ENCODE results near the gene BCAR1.
A peak's percentile ranks its signal among the peaks of the same experiment; 100 is the strongest.
"Not testable (repeated sequence)": the region's sequence is repeated elsewhere in the genome, so short reads cannot be mapped to it uniquely, and the experiment has no call there.

BCAR1 gene

DNA sequence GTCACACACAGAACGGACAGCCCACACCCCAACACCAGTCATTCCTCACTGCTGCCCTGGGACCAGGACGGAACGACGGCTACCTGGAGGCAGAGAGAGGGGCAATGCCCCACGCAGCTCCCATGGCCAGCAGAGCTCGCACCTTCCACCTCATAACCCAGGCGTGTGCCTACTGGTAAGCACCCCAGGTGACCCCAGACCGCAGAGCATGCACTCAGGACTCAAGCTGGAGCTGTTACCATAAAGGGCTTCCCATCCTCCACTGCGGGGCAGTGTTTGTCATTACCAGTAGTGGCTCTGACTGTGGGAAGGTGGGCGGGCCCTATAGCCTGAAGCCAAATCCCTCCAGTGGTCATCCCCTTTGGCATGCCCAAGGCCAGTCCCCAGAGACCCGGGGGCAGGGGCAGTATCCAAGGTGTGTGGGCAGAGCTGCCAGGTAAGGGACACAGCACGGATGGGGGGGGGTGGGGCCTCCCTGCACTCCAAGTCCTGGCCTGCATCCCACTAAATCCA, 4.7 kb upstream of the BCAR1 start:
- FAIRE-seq = no peak
- DNase-seq (ENCODE audit: low spot score) = no peak

GRCh38 chr16:75254359-75254837, 3.0 kb upstream of the BCAR1 start:
- FAIRE-seq = peak; percentile 8
- DNase-seq (ENCODE audit: low spot score) = peak; percentile 72

GRCh38 chr16:75252946-75253911, 1.8 kb upstream of the BCAR1 start:
- DNase-seq (ENCODE audit: low spot score) (no peak), FAIRE-seq (no peak)

DNA sequence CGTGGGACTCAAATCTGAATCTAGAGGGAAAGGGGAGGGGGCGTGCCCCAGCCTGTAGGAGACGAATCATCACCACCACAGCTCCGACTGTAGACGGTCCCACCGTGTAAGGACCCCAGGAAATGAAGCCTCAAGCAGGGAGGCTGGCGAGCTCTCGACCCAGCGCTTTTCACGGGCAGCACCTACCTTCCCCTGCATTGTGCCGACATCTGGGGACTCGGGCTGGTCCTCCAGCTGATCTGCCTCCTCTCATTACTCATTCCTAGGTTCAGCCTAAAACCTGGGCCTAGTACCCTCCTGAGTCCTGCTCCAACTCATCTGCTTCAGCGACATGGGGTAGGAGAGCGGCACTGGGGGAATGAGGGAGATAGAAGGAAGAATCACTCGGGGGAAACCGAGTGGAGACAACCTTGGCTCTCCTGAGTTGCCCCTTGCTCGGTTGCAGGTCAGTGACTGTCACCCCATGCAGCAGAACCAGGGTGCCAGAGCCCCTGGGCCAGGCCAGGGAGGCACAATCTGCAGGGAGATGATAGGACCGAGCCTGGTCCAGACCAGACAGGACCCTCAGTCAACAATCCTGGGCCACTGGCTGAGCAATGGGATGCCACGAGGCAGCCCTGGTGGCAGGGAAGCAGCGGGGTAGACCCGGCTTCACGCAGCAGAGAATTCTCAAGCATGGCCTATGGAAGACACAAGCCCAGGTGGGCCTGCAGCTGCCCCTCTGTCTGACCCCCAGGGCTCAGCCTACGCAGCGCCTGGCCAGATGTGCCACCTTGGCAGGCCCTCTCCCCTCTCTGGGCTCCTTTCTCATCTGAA, 833 bp upstream of the BCAR1 start:
- no peak for DNase-seq (ENCODE audit: low spot score)
- no peak for FAIRE-seq

GRCh38 chr16:75250809-75251279, 580 bp downstream of the BCAR1 start:
- peak; percentile 37 for DNase-seq (ENCODE audit: low spot score)
- FAIRE-seq = no peak

GRCh38 chr16:75250089-75250808, 1.2 kb downstream of the BCAR1 start:
- DNase-seq (ENCODE audit: low spot score) = no peak
- no peak for FAIRE-seq

- no peak for FAIRE-seq
- DNase-seq (ENCODE audit: low spot score) = no peak
Observed at GRCh38 chr16:75249441-75249840, 2.0 kb downstream of the BCAR1 start.

DNA sequence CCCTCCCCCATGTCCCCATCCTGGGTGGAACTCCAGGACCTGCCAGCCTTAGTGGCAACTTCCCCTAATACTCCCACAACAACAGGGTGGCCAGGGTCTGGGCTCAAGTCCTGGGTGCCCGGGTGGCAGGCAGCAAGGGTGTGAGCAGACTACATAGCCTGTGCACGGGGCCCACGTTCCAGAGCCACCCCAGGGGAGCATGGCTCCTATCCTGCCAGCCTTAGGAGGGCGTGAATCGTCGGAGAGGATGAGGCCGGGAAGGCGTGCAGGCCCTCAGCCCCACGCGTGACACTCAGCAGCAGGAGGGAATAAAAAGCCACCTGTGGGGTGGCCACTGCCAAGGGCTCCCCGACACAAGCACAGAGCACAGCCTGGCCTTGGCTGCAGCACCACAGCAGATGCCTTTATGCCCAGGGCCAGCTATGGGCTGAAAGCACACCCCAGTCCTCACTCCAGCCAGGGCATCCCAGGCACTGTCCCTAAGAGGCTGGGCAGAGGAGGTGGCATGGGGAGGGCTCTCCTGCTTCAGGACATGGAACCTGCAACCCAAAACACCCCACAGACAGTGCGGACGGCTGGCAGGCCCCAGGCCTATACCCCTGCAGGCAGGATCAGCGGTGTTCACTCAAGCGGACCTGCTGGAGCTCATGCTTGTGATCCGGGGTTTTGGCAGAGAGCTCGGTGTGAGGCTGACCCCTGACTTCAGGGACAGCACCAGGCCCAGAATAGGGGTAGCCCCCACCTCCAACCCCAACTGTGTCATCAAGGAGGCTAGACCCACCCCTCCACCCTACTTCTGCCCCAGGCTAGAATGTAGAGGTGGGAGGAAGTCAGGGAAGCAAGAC, 2.7 kb downstream of the BCAR1 start:
- no peak for FAIRE-seq

DNA sequence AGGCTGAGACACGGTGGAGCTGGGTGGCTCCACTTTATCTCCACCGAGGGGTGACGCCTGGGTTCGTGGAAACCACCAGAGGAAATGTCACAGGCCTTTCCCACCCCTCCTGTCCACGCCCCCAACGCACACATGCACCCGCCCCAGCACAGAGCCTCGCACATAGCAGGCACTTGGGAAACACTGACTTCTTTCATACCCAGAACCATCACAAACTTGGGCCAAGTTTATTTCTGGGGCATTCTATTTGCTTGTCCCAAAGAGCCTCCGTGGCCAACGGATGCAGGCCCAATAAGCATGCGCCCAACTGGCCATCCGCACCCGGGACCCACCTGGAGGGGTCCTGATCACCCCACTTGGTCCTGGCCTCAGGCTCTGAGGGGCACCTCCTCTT, 3.3 kb downstream of the BCAR1 start:
- no peak for FAIRE-seq
- no peak for DNase-seq (ENCODE audit: low spot score)

More for the DNA sequence above, 2.7 kb downstream of the BCAR1 start:
- no peak for DNase-seq (ENCODE audit: low spot score)

DNA sequence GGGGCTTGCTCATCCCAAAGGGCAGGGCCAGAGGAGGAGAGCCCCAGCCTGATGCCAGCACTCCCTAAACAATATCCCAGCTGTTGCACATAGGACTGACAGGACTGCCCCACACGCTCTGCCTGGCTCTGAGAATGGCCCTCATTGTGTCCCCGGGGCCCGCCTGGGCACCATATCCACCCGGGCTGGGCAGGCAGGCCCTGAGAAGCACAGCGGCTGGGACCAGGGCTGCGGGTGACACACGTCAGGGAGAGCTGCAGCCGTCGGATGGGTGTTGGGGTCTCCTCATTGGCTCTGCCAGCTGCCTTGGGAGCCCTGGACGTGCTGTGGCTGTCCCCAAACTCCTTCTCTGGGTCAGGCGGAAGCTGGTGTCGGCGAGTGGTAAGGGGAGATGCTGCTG, 4.2 kb downstream of the BCAR1 start:
- DNase-seq (ENCODE audit: low spot score) (no peak), FAIRE-seq (no peak)

DNA sequence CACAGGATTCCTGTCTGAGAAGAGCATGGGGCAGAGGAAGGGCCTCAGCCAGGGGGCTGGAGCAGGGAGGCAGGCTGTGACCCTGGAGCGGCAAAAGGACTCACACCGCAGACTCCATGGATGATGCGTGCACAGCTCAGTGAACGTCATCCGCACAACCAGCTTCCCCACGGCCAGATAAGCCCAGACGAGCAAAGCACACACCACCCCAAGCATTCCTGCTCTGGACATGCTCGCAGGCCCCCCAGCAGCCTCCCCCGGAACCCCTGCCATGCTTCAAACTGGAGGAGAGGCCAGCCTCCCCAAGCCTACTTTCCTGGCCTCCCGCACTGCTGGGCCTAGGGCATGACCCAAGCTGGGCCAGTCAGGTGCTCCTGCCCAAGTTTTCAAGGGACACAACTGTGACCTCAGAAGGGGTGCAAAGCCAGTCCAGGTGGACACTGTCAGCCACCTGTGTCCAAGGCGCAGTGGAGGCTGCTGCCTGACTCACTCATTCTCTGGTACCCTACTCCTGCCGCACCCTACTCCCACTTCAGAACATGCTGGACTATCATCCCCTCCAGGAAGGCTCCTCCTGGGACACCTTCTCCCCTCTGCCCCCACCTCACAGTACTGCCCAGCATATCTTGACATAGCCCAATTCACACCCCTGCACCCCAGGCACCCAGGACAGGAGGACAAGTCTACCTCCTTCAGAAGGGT, 4.8 kb downstream of the BCAR1 start:
- FAIRE-seq (no peak), DNase-seq (ENCODE audit: low spot score) (no peak)

DNA sequence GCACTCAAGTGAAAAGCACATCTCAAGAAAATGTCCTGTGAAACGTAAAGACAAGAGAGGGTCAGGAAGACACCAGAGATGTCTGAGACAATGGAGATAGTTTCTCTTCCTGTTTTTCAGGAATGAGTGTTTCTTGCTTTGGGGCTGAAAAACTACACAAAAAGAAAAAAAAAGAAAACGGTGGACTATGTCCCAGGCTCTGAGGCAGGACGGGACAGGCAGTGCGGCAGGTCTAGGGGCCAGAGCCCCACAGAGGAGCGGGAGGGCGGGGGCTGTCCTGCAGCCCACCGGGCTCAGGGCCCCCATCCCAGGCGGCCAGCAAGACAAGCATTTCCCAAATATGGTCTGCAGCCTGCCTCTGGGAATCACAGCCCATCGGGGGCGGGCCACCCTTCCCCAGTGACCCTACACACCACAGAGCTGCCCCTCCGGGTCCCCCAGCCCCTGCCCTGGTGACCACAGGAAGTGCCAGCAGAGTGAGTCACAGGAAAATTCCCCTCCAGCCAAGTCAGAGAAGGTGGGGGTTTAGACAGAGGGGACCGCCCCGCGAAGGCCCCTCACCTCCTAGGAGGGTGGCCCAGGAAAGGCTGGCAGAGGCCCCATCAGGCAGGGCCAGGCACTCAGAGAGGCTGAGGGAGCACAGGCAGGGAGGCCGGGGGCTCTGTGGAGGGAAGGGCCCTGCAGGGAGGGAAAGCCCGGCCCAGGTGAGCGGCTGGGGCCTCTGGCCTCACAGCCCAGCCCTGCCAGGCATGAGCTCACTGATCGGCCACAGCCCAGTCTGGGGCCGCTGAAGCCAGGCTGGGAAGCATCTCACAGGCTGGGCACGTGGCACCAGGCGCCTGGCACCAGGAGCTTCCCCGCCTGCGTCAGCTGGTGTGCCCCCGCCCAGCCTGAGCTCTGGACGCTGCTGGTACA, 6.3 kb downstream of the BCAR1 start:
- FAIRE-seq = peak; percentile 89
- peak; percentile 98 for DNase-seq (ENCODE audit: low spot score)

GRCh38 chr16:75244225-75244809, 7.1 kb downstream of the BCAR1 start:
- FAIRE-seq = no peak
- DNase-seq (ENCODE audit: low spot score) = no peak

- FAIRE-seq (no peak), DNase-seq (ENCODE audit: low spot score) (no peak)
Observed at GRCh38 chr16:75243667-75244224, 7.7 kb downstream of the BCAR1 start.

DNA sequence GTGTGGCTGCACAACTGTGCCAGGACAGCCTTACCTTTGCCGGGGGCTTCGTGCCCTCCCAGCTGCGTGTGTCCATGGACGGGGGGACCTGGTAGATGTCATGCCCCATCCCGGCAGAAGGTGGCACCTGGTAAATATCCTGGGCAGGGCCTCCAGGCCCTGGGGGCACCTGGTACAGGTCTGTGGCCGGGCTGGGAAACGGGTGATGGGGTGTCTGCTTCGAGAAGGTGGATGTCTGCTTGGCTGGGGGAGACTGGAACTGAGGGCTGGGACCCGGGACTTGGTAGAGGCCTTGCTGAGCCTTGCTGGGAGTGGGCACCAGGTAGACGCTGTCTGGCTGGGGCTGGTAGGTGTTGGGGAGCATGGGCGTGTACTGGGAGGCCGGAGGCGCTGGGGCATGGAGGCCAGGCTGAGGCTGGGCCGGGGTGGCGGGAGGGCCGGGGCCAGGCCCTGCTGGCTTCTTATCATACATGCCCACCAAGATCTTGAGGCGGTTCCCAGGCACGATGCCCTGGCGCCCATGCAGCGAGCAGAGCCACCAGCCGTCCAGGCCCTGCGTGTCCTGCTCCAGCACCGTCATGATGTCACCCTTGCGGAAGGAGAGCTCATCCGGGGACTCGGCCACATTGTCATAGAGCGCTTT, 8.9 kb downstream of the BCAR1 start:
- FAIRE-seq; DNase-seq (ENCODE audit: low spot score): not testable (repeated sequence)

GRCh38 chr16:75241955-75242354, 9.5 kb downstream of the BCAR1 start:
- FAIRE-seq = no peak
- DNase-seq (ENCODE audit: low spot score) = no peak

DNA sequence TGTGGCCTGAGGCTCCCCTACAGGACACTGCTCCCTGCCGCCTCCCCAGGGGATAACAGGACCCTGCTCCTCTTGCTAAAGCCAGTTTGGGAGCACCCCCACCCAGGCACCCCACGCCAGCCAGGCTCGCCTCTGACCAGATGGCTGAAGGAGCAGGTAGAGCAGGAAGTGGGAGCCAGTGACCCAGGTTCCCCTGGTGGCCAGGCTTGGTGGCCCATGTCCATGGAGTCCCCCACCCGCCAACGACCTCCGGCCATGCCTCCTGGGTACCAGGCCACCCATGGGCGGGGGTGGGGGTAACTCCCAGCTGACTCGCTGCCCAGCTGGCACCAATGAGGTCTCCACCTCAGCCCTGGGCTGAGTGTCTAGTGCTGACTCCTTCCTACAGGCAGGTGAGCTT, 10.0 kb downstream of the BCAR1 start:
- DNase-seq (ENCODE audit: low spot score) = no peak
- FAIRE-seq = no peak
